ENCODE measurements around the gene SLC17A1. TPM values are rescaled to one million over a fixed set of nuclear protein-coding genes. Genes with fewer than 3 reads are reported as not detected.

SLC17A1 gene
- total RNA-seq, 1 donor from 2014 or later, result not detected

DNA sequence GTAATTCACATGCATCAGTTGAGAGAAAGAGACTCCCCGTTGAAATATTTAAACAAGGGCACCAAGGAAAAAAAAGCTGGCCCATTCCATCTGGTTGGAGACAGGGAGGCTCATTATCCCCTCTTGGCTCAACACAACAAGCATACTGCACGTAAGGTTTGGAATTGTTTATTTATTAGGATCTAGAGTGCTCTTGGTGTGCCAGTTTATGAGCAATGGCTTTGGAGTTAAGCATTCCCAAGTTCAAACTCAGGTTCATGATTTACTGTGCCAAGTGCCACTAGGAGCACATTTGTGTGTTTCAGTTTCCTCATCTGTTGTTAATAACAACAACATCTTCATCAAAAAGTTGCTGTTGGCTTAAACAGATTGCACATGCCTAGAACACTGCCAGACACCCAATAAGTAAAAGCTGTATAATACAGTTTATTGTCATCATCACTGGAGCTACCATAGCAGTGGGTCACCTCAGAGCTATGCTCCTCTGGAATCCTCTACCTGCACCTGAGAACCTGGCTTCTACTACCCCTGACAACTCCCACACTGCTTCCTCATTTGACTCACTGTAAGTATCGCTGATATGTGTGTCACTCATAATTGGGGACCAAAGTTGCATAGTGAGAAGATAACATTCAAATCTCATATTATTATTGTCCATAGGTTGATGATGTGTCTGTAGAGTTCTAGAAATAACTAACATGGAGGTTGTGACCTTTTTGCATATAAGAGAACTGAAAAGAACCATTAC, 36.8 kb upstream of the SLC17A1 start:
- TF ChIP-seq, protein P1, sequence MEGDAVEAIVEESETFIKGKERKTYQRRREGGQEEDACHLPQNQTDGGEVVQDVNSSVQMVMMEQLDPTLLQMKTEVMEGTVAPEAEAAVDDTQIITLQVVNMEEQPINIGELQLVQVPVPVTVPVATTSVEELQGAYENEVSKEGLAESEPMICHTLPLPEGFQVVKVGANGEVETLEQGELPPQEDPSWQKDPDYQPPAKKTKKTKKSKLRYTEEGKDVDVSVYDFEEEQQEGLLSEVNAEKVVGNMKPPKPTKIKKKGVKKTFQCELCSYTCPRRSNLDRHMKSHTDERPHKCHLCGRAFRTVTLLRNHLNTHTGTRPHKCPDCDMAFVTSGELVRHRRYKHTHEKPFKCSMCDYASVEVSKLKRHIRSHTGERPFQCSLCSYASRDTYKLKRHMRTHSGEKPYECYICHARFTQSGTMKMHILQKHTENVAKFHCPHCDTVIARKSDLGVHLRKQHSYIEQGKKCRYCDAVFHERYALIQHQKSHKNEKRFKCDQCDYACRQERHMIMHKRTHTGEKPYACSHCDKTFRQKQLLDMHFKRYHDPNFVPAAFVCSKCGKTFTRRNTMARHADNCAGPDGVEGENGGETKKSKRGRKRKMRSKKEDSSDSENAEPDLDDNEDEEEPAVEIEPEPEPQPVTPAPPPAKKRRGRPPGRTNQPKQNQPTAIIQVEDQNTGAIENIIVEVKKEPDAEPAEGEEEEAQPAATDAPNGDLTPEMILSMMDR (IDR thresholded peaks at IDR 0.05; ENCODE audit: unreplicated experiment), result no peak
- Mint-ChIP-seq H3K9me3 (ENCODE audit: unreplicated experiment) (no peaks in the 10 kb centered on the region), H3K27ac (ENCODE audit: unreplicated experiment) (no peak overlapping the region), H3K4me1 (ENCODE audit: unreplicated experiment) (no peaks in the 10 kb centered on the region), H3K36me3 (ENCODE audit: low read depth, unreplicated experiment) (no peaks in the 10 kb centered on the region), H3K27me3 (ENCODE audit: unreplicated experiment) (no peaks in the 10 kb centered on the region), H3K4me3 (ENCODE audit: unreplicated experiment) (no peak overlapping the region)
- no peak for DNase-seq (ENCODE audit: low spot score)

DNA sequence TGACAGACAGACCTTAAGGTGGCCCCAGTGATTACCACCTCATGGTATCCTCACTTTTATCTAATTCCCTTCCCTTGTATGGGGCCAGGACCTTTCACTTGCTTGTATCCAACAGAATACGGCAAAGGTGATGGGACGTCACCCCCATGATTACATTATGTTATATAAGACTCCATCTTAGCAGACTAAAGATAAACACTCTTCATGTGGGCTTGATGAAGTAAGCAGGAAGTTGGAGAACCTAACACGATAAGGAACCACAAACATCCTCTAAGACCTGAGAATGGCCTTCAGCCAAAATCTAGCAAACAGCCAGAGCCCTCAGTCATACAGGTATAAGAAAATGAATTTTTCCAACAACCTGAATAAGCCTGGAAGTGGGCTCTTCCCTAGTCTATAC, 34.2 kb upstream of the SLC17A1 start:
- Mint-ChIP-seq H3K27ac (ENCODE audit: unreplicated experiment) (no peak overlapping the region), H3K4me3 (ENCODE audit: unreplicated experiment) (no peak overlapping the region), H3K36me3 (ENCODE audit: low read depth, unreplicated experiment) (no peaks in the 10 kb centered on the region), H3K9me3 (ENCODE audit: unreplicated experiment) (no peaks in the 10 kb centered on the region), H3K27me3 (ENCODE audit: unreplicated experiment) (no peaks in the 10 kb centered on the region), H3K4me1 (ENCODE audit: unreplicated experiment) (no peaks in the 10 kb centered on the region)
- TF ChIP-seq, protein P1 (IDR thresholded peaks at IDR 0.05; ENCODE audit: unreplicated experiment), result no peak
- no peak for DNase-seq (ENCODE audit: low spot score)

DNA sequence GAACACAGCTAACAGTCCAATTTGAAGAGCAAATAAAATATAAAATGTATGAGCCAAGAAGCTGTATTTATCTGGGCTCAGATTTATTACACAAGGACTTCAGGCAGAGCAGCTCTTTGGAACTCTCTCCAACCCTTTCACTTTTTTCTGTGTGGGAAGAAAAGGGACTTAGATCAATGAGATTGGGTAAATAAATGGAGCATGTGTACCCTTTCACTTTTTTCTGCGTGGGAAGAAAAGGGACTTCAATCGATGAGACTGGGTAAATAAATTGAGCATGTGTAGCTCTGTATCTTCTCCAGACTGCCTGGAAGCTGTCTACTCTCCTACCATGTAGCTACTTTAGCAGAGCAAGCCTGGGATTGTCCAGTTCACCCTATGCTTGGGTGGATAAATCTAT, 31.5 kb upstream of the SLC17A1 start:
- peaks cover 2% of the 10 kb centered on the region for H3K27me3 Mint-ChIP-seq (ENCODE audit: unreplicated experiment)
- H3K4me3 Mint-ChIP-seq (ENCODE audit: unreplicated experiment), result no peak overlapping the region
- no peaks in the 10 kb centered on the region for H3K9me3 Mint-ChIP-seq (ENCODE audit: unreplicated experiment)
- TF ChIP-seq, protein P1 (IDR thresholded peaks at IDR 0.05; ENCODE audit: unreplicated experiment), result no peak
- H3K27ac Mint-ChIP-seq (ENCODE audit: unreplicated experiment), result no peak overlapping the region
- DNase-seq (ENCODE audit: low spot score), result no peak
- no peaks in the 10 kb centered on the region for H3K4me1 Mint-ChIP-seq (ENCODE audit: unreplicated experiment)
- no peaks in the 10 kb centered on the region for H3K36me3 Mint-ChIP-seq (ENCODE audit: low read depth, unreplicated experiment)

DNA sequence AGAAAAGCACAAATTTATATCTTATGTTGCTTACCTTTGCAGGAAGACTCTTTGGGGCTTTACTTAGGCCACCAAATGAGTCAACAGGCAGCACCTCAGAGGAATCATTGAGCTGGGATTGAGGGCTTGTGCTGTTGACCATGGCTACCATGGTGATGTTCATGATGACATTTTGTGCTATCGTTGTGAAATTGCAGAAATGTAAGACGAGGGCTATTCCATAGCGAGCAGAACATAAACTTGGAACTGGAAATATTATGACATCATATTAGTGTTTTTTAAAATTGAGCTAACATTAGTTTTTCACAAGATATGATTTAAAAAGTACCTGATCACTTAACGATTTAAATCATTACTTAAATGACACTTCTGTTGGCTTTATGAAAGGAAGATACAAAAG, 30.3 kb upstream of the SLC17A1 start:
- no peaks in the 10 kb centered on the region for H3K4me1 Mint-ChIP-seq (ENCODE audit: unreplicated experiment)
- TF ChIP-seq, protein P1 (IDR thresholded peaks at IDR 0.05; ENCODE audit: unreplicated experiment), result no peak
- H3K27me3 Mint-ChIP-seq (ENCODE audit: unreplicated experiment), result peaks cover 3% of the 10 kb centered on the region
- no peaks in the 10 kb centered on the region for H3K9me3 Mint-ChIP-seq (ENCODE audit: unreplicated experiment)
- DNase-seq (ENCODE audit: low spot score), result no peak
- H3K36me3 Mint-ChIP-seq (ENCODE audit: low read depth, unreplicated experiment), result no peaks in the 10 kb centered on the region
- no peak overlapping the region for H3K27ac Mint-ChIP-seq (ENCODE audit: unreplicated experiment)
- no peak overlapping the region for H3K4me3 Mint-ChIP-seq (ENCODE audit: unreplicated experiment)

DNA sequence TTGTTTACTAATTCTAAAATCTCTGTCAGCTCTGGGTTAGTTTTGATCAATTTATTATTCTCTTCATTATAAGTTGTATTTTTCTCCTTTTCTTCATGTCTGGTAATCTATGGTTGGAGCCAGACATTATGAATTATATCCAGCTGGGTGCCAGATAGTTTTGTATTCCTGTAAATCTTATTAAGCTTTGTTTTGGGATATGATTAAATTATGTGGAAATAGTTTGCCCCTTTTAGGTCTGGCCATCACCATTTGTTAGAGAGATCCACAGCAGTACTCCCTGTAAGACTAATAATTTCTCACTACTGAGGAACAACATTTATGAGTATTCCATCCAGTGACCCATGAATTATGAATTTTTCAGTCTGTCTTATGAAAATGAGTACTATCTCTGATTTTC, 20.9 kb upstream of the SLC17A1 start:
- DNase-seq (ENCODE audit: low spot score), result no peak
- Mint-ChIP-seq H3K36me3 (ENCODE audit: low read depth, unreplicated experiment) (no peaks in the 10 kb centered on the region), H3K4me1 (ENCODE audit: unreplicated experiment) (no peaks in the 10 kb centered on the region), H3K9me3 (ENCODE audit: unreplicated experiment) (no peaks in the 10 kb centered on the region), H3K4me3 (ENCODE audit: unreplicated experiment) (no peak overlapping the region), H3K27me3 (ENCODE audit: unreplicated experiment) (no peaks in the 10 kb centered on the region), H3K27ac (ENCODE audit: unreplicated experiment) (no peak overlapping the region)
- TF ChIP-seq, protein P1 (IDR thresholded peaks at IDR 0.05; ENCODE audit: unreplicated experiment), result no peak

All from endothelial cell (in vitro differentiated cells).